SU-DHL-6 (cell line): Measurements from ENCODE around the gene CPNE1.

Experiments used
- H2AFZ ChIP-seq: fragments of 200-600 bp; sonication (generic); 2 replicates; pipeline ENCODE4 v1.6.1; 2014; ENCODE audit warnings: low read depth, mild to moderate bottlenecking, moderate library complexity, mixed read lengths, antibody characterized with exemption, low read length; ENCODE audit not compliant: severe bottlenecking
- H3F3A ChIP-seq: fragments of 200-600 bp; shearing (Covaris generic); 2 replicates; pipeline ENCODE4 v1.6.0; 2016; ENCODE audit warnings: antibody characterized with exemption, mild to moderate bottlenecking; ENCODE audit not compliant: insufficient read depth
- H3K27ac ChIP-seq: fragments of 200-600 bp; sonication (generic); 2 replicates; pipeline ENCODE4 v1.5.1; 2016; ENCODE audit warnings: low read depth, mild to moderate bottlenecking, low read length, moderate library complexity, mixed read lengths
- H3K27me3 ChIP-seq: fragments of 200-600 bp; sonication (generic), shearing (Covaris generic); 2 replicates; pipeline ENCODE4 v1.6.0; 2014; ENCODE audit warnings: mild to moderate bottlenecking, low read length
- H3K36me3 ChIP-seq: fragments of 200-600 bp; sonication (generic); 2 replicates; pipeline ENCODE4 v1.6.1; 2014; ENCODE audit warnings: mild to moderate bottlenecking, low read length, mixed read lengths
- H3K4me2 ChIP-seq: fragments of 300-600, 200-600 bp; shearing (Covaris generic), sonication (generic); 2 replicates; pipeline ENCODE4 v1.6.0; 2014; ENCODE audit warnings: low read length, low read depth, mild to moderate bottlenecking; ENCODE audit not compliant: poor library complexity, severe bottlenecking
- H3K4me3 ChIP-seq: fragments of 200-600 bp; sonication (generic); 2 replicates; pipeline ENCODE4 v1.5.1; 2014; ENCODE audit warnings: antibody characterized with exemption, low read length, mild to moderate bottlenecking, mixed read lengths; ENCODE audit not compliant: insufficient read depth, poor library complexity, severe bottlenecking
- H3K79me2 ChIP-seq: fragments of 200-600 bp; sonication (generic); 2 replicates; pipeline ENCODE4 v1.6.1; 2014; ENCODE audit warnings: mild to moderate bottlenecking, low read length, moderate library complexity; ENCODE audit not compliant: insufficient read depth
- H3K9ac ChIP-seq: fragments of 200-600 bp; sonication (generic); 2 replicates; pipeline ENCODE4 v1.7.0; 2014; ENCODE audit warnings: mild to moderate bottlenecking, low read length
- H3K9me2 ChIP-seq: fragments of 200-600 bp; sonication (generic); replicated peaks from 2 replicates; pipeline ENCODE4 v1.6.1; 2014; ENCODE audit warnings: low read length; ENCODE audit not compliant: insufficient read depth
- H3K9me3 ChIP-seq: fragments of 200-600 bp; sonication (generic); 2 replicates; pipeline ENCODE4 v1.6.1; 2014; ENCODE audit warnings: low read length, mixed read lengths; ENCODE audit not compliant: insufficient read depth
- H4K20me1 ChIP-seq: fragments of 200-600 bp; sonication (generic); 2 replicates; pipeline ENCODE4 v1.6.1; 2014; ENCODE audit warnings: low read depth, mild to moderate bottlenecking, antibody characterized with exemption, low read length, moderate library complexity, mixed read lengths
- CTCF ChIP-seq: fragments of 200-600 bp; sonication (generic); IDR thresholded peaks from one replicate; pipeline ENCODE4 v1.5.1; 2017; ENCODE audit warnings: antibody characterized with exemption, mild to moderate bottlenecking, low read length, moderate library complexity; ENCODE audit not compliant: insufficient read depth, poor library complexity, severe bottlenecking
- EZH2phosphoT487 ChIP-seq: fragments of 200-600 bp; sonication (generic), shearing (Covaris generic); conservative IDR thresholded peaks from 2 replicates; pipeline ENCODE4 v1.6.1; 2018; ENCODE audit warnings: mild to moderate bottlenecking, antibody characterized with exemption, low read length, moderate library complexity, mixed read lengths

CPNE1 gene

GRCh38 chr20:35627121-35627520, 37.6 kb downstream of the CPNE1 start:
- Histone ChIP-seq H3K4me2 (no peak overlapping the region), H3F3A (no peaks in the 10 kb centered on the region), H3K9me2 (no peaks in the 10 kb centered on the region), H3K27ac (no peak overlapping the region), H3K4me3 (no peak overlapping the region), H3K36me3 (peaks cover 6% of the 10 kb centered on the region; the same call in 1 of the 2 replicates), H3K27me3 (no peaks in the 10 kb centered on the region), H3K79me2 (no peaks in the 10 kb centered on the region), H3K9me3 (no peaks in the 10 kb centered on the region), H3K9ac (no peak overlapping the region), H2AFZ (no peak overlapping the region), H4K20me1 (no peaks in the 10 kb centered on the region)
- TF ChIP-seq CTCF: no peak
- TF ChIP-seq EZH2phosphoT487: no peak

DNA sequence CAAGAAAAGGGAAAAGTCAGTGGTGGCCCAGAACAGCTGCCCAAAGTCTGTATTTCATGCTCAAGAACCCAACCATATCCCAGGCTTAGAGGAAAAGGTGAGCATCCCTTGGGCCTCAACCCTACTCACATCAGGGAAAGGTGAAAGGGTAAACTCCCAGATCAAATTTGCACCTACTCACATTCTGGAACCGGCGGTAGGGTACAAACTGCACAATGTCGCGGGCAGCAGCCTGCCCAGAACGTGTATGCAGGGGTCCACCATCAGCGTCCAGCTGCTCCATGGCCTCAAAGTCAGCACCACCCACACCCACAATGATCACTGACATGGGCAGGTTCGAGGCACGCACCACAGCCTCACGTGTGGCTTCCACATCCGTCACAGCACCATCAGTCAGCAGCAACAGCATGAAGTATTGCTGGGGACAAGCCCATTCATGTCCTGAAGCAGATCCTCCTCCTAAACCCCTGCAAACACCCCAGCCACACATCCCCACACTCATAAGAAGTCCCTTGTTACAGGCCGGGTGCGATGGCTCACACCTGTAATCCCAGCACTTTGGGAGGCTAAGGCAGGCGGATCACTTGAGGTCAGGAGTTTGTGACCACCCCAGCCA, 38.2 kb downstream of the CPNE1 start:
- H2AFZ ChIP-seq: no peak overlapping the region

GRCh38 chr20:35625584-35626385, 38.9 kb downstream of the CPNE1 start:
- no peak overlapping the region for H3K9ac ChIP-seq
- H3K9me2 ChIP-seq: no peaks in the 10 kb centered on the region
- H3K4me2 ChIP-seq: no peak overlapping the region
- H3K27me3 ChIP-seq: no peaks in the 10 kb centered on the region
- H3K27ac ChIP-seq: no peak overlapping the region
- H2AFZ ChIP-seq: no peak overlapping the region
- H3K36me3 ChIP-seq: peaks cover 6% of the 10 kb centered on the region; the same call in 1 of the 2 replicates
- H3K79me2 ChIP-seq: no peaks in the 10 kb centered on the region
- H3K4me3 ChIP-seq: no peak overlapping the region
- TF ChIP-seq EZH2phosphoT487 (no peak), CTCF (no peak)
- H3F3A ChIP-seq: no peaks in the 10 kb centered on the region
- H3K9me3 ChIP-seq: no peaks in the 10 kb centered on the region
- H4K20me1 ChIP-seq: no peaks in the 10 kb centered on the region

More for the DNA sequence above, 38.2 kb downstream of the CPNE1 start:
- Histone ChIP-seq H3K36me3 (peaks cover 6% of the 10 kb centered on the region; the same call in 1 of the 2 replicates), H3K9me2 (no peaks in the 10 kb centered on the region), H3K79me2 (no peaks in the 10 kb centered on the region), H3K27ac (no peak overlapping the region), H3K4me2 (no peak overlapping the region), H3F3A (no peaks in the 10 kb centered on the region), H4K20me1 (no peaks in the 10 kb centered on the region), H3K9ac (no peak overlapping the region), H3K9me3 (no peaks in the 10 kb centered on the region), H3K4me3 (no peak overlapping the region), H3K27me3 (no peaks in the 10 kb centered on the region)
- TF ChIP-seq EZH2phosphoT487: no peak
- no peak for TF ChIP-seq CTCF
